ENCODE data around the gene NAV1.

DNA sequence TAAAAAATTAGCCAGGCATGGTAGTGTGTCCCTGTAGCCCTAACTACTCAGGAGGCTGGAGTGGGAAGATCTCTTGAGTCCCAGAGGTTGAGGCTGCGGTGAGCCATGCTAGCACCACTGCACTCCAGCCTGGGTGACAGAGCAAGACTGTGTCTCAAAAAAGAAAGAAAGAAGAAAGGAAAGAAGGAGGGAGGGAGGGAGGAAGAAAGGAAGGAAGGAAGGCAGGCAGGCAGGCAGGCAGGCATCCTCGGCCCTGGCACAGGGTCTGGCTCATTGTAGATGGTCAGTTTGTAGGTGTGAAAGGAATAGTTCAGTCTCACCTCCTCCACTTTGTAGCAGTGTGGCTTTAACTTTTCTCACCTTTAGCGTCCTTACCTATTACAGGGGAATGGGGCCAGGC lies 25.0 kb downstream of the NAV1 start:
- no peak for TF ChIP-seq EP300 (IDR thresholded peaks at IDR 0.05)
- TF ChIP-seq, protein P1, sequence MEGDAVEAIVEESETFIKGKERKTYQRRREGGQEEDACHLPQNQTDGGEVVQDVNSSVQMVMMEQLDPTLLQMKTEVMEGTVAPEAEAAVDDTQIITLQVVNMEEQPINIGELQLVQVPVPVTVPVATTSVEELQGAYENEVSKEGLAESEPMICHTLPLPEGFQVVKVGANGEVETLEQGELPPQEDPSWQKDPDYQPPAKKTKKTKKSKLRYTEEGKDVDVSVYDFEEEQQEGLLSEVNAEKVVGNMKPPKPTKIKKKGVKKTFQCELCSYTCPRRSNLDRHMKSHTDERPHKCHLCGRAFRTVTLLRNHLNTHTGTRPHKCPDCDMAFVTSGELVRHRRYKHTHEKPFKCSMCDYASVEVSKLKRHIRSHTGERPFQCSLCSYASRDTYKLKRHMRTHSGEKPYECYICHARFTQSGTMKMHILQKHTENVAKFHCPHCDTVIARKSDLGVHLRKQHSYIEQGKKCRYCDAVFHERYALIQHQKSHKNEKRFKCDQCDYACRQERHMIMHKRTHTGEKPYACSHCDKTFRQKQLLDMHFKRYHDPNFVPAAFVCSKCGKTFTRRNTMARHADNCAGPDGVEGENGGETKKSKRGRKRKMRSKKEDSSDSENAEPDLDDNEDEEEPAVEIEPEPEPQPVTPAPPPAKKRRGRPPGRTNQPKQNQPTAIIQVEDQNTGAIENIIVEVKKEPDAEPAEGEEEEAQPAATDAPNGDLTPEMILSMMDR (IDR thresholded peaks at IDR 0.05) = no peak
